Loucy (cell line): Measurements from ENCODE around the gene POMT2.

Source experiments
- EZH2phosphoT487 ChIP-seq: fragments of 200-600 bp; IDR thresholded peaks from 2 replicates; pipeline ENCODE4 v1.6.1; 2018; ENCODE audit warnings: antibody characterized with exemption, mild to moderate bottlenecking, moderate library complexity, borderline replicate concordance
- TF ChIP-seq, protein P1 (sequence below): fragments of 200-600 bp; sonication (generic); conservative IDR thresholded peaks from 2 replicates; pipeline ENCODE4 v1.5.1; 2014; ENCODE audit warnings: mild to moderate bottlenecking, antibody characterized with exemption, low read length

DNA sequence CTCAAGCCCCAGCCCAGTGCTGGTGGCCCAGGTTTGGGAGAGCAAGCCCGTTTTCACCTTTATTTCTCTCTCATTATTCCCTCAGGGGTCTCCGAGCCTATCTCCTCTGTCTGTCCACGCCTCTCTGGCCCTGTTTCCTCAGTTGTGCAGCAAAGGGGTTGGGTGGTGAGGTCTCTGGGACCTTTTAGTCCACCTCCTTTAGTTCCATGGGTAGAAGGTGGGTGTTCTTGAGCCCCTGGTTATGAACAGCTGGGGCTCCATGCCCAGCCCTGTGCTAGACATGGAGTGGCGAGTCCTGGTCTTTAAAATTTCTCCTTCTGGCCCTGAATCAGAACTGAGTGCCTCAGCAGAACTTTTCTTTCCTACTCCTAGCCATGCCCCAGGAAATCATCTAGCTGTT lies 48.4 kb downstream of the POMT2 start:
- TF ChIP-seq, protein P1, sequence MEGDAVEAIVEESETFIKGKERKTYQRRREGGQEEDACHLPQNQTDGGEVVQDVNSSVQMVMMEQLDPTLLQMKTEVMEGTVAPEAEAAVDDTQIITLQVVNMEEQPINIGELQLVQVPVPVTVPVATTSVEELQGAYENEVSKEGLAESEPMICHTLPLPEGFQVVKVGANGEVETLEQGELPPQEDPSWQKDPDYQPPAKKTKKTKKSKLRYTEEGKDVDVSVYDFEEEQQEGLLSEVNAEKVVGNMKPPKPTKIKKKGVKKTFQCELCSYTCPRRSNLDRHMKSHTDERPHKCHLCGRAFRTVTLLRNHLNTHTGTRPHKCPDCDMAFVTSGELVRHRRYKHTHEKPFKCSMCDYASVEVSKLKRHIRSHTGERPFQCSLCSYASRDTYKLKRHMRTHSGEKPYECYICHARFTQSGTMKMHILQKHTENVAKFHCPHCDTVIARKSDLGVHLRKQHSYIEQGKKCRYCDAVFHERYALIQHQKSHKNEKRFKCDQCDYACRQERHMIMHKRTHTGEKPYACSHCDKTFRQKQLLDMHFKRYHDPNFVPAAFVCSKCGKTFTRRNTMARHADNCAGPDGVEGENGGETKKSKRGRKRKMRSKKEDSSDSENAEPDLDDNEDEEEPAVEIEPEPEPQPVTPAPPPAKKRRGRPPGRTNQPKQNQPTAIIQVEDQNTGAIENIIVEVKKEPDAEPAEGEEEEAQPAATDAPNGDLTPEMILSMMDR = no peak
- TF ChIP-seq EZH2phosphoT487 = no peak
